ENCODE data around the gene GNLY.
A peak's percentile ranks its signal among the peaks of the same experiment; 100 is the strongest.

DNA sequence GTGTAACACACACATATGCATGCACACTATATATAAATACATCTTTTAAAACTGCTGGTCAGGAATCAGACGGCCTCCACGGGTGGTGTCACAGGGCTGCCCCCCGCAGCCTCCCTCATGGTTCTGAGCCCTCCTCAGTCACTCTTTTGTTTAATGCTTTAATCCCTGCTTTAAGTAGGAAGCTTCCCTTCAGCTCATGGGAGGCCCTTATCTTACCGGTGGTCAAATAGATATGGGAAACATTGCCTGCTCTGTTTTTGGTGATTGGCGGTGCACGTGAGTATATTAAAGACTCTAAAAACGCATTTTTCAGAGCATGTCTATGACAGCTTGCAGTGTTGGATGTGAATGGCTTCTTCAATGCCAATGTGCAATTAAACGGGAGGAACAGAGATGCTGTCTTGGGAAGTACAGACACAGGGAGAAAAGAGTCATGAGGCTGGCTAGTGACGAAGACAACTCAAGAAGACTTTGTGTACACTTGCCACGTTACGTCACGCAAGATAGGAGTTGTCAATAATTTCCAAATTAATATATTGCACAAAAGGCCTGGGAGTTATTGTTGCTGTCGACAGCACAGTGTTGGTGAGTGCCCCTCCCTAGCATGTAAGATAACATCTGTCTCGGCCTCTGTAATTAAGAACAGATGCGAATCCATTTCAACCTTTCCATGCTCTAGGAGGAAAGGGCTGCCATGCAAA is 23.3 kb downstream of the GNLY start:
- TF ChIP-seq, protein P1, sequence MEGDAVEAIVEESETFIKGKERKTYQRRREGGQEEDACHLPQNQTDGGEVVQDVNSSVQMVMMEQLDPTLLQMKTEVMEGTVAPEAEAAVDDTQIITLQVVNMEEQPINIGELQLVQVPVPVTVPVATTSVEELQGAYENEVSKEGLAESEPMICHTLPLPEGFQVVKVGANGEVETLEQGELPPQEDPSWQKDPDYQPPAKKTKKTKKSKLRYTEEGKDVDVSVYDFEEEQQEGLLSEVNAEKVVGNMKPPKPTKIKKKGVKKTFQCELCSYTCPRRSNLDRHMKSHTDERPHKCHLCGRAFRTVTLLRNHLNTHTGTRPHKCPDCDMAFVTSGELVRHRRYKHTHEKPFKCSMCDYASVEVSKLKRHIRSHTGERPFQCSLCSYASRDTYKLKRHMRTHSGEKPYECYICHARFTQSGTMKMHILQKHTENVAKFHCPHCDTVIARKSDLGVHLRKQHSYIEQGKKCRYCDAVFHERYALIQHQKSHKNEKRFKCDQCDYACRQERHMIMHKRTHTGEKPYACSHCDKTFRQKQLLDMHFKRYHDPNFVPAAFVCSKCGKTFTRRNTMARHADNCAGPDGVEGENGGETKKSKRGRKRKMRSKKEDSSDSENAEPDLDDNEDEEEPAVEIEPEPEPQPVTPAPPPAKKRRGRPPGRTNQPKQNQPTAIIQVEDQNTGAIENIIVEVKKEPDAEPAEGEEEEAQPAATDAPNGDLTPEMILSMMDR (IDR thresholded peaks at IDR 0.05) = no peak
- TF ChIP-seq POLR2A (IDR thresholded peaks at IDR 0.05) = no peak
- TF ChIP-seq EP300 (IDR thresholded peaks at IDR 0.05) = peak in 1 of 2 donors; percentile 5
